ENCODE measurements around the gene SLC22A13.

GRCh38 chr3:38227989-38228388 lies 37.6 kb upstream of the SLC22A13 start:
- TF ChIP-seq CTCF (optimal IDR thresholded peaks at IDR 0.05 in 1 of 3, IDR thresholded peaks at IDR 0.05 in 1 of 3, conservative IDR thresholded peaks at IDR 0.05 in 1 of 3; ENCODE audit: extremely low read depth in 1 of 3, insufficient read depth in 2 of 3, low read length in 3 of 3) (no peak), EZH2 (IDR thresholded peaks at IDR 0.05; ENCODE audit: low read length) (no peak)

All from keratinocyte (primary cell).